GM23338 (cell line): ENCODE results near the gene PPID. TPM values are rescaled to one million over a fixed set of nuclear protein-coding genes. Genes with fewer than 3 reads are reported as not detected.

Source experiments
- ATAC-seq: fragments of 200-7000 bp; cut with Tn5 transposase; 3 replicates; pipeline ENCODE4 v1.9.1; 2020
- DNase-seq: peaks from one replicate; pipeline ENCODE4 v3.0.0-alpha.2; 2015; ENCODE audit warnings: low spot score
- H2AFZ ChIP-seq: fragments of 200-600 bp; sonication (generic); 2 replicates; pipeline ENCODE4 v1.8.0; 2016; ENCODE audit warnings: antibody characterized with exemption, mild to moderate bottlenecking, moderate library complexity
- H3F3A ChIP-seq: fragments of 200-600 bp; sonication (generic); replicated peaks from 2 replicates; pipeline ENCODE4 v1.8.0; 2017; ENCODE audit warnings: antibody characterized with exemption, mixed run types, low read depth
- H3K27ac ChIP-seq: fragments of 200-600 bp; sonication (generic); 2 replicates; pipeline ENCODE4 v1.6.1; 2016; ENCODE audit warnings: low read depth
- H3K27me3 ChIP-seq: fragments of 200-600 bp; sonication (generic); 2 replicates; pipeline ENCODE4 v1.8.0; 2016; ENCODE audit warnings: mild to moderate bottlenecking, mixed run types, moderate library complexity; ENCODE audit not compliant: insufficient read depth
- H3K36me3 ChIP-seq: fragments of 200-600 bp; sonication (generic); 2 replicates; pipeline ENCODE4 v1.8.0; 2016; ENCODE audit warnings: mild to moderate bottlenecking; ENCODE audit not compliant: insufficient read depth
- H3K4me1 ChIP-seq: fragments of 200-600 bp; sonication (generic); 2 replicates; pipeline ENCODE4 v1.8.0; 2016; ENCODE audit warnings: mild to moderate bottlenecking, moderate library complexity; ENCODE audit not compliant: insufficient read depth
- H3K4me2 ChIP-seq: fragments of 200-600 bp; sonication (generic); 2 replicates; pipeline ENCODE4 v1.7.1; 2017; ENCODE audit warnings: mixed run types
- H3K4me3 ChIP-seq: fragments of 200-600 bp; sonication (generic); 2 replicates; pipeline ENCODE4 v1.6.1; 2016; ENCODE audit warnings: mixed run types
- H3K79me2 ChIP-seq: fragments of 200-600 bp; sonication (generic); replicated peaks from 2 replicates; pipeline ENCODE4 v1.8.0; 2017; ENCODE audit warnings: mild to moderate bottlenecking; ENCODE audit not compliant: insufficient read depth
- H3K9me2 ChIP-seq: fragments of 200-600 bp; sonication (generic); 2 replicates; pipeline ENCODE4 v1.8.0; 2017; ENCODE audit not compliant: insufficient read depth
- H4K20me1 ChIP-seq: fragments of 200-600 bp; sonication (generic); replicated peaks from 2 replicates; pipeline ENCODE4 v1.8.0; 2017; ENCODE audit warnings: mild to moderate bottlenecking; ENCODE audit not compliant: insufficient read depth
- H3K27ac Mint-ChIP-seq: 2 replicates; pipeline ENCODE4 v1.8.0; 2020; ENCODE audit warnings: inconsistent platforms, mild to moderate bottlenecking, moderate library complexity, mixed read lengths
- H3K27me3 Mint-ChIP-seq: 3 replicates; pipeline ENCODE4 v1.8.0; 2022; ENCODE audit warnings: low read depth, mild to moderate bottlenecking, moderate library complexity, mixed read lengths, inconsistent platforms; ENCODE audit not compliant: insufficient read depth, poor library complexity
- H3K36me3 Mint-ChIP-seq: 3 replicates; pipeline ENCODE4 v1.8.0; 2021; ENCODE audit warnings: low read depth, mild to moderate bottlenecking, inconsistent platforms, moderate library complexity, mixed read lengths
- H3K4me1 Mint-ChIP-seq: 3 replicates; pipeline ENCODE4 v1.8.0; 2020; ENCODE audit warnings: mild to moderate bottlenecking, inconsistent platforms, mixed read lengths
- H3K4me3 Mint-ChIP-seq: 3 replicates; pipeline ENCODE4 v1.8.0; 2021; ENCODE audit warnings: moderate library complexity, mild to moderate bottlenecking, inconsistent platforms, mixed read lengths
- H3K9me3 Mint-ChIP-seq: 3 replicates; pipeline ENCODE4 v1.8.0; 2020; ENCODE audit warnings: moderate library complexity, mild to moderate bottlenecking, inconsistent platforms, mixed read lengths
- CREB1 ChIP-seq: fragments of 250-450 bp; sonication (Bioruptor Pico); IDR thresholded peaks from 2 replicates; pipeline ENCODE4 v1.5.0; 2020; ENCODE audit warnings: low read depth, mild to moderate bottlenecking, moderate library complexity
- JUNB ChIP-seq: IDR thresholded peaks from one replicate; pipeline ENCODE4 v1.6.1; 2016; ENCODE audit warnings: antibody characterized with exemption; ENCODE audit not compliant: unreplicated experiment
- NANOG ChIP-seq: IDR thresholded peaks from 2 replicates; pipeline ENCODE4 v1.6.1; 2016; ENCODE audit warnings: antibody characterized with exemption, borderline replicate concordance
- STAT1 ChIP-seq: IDR thresholded peaks from one replicate; pipeline ENCODE4 v1.6.1; 2016; ENCODE audit warnings: antibody characterized with exemption; ENCODE audit not compliant: unreplicated experiment
- ZNF114 ChIP-seq: fragments of 250-450 bp; sonication (Bioruptor Pico); IDR thresholded peaks from 2 replicates; pipeline ENCODE4 v1.5.0; 2020; ENCODE audit warnings: mild to moderate bottlenecking, moderate library complexity
- polyA plus RNA-seq: library from polyadenylated mRNA; unstranded; fragments of >200 nt; fragmentation: Nextera tagmentation; extraction: Ambion mirVana; gene quantifications from 2 replicates; pipeline ENCODE4 v1.2.1, GENCODE V29; 2016
- total RNA-seq: library from RNA; depleted of rRNA; stranded (reverse); fragments of >200 nt; shearing (Covaris generic); gene quantifications from 2 replicates; pipeline ENCODE4 v1.2.3, GENCODE V29; 2014
- TF ChIP-seq, protein P1 (sequence below), 2 experiments: fragments of 200-600 bp in 1 of 2; sonication (generic) in 1 of 2; conservative IDR thresholded peaks; 2 replicates each; pipeline versions ENCODE4 v1.5.1 to v1.6.1; 2016 to 2017; ENCODE audit warnings: antibody characterized with exemption in 2 of 2, low read depth in 2 of 2, mild to moderate bottlenecking in 2 of 2, moderate library complexity in 1 of 2
- TF ChIP-seq, protein P2 (sequence below): IDR thresholded peaks from 2 replicates; pipeline ENCODE4 v1.6.1; 2016; ENCODE audit warnings: antibody characterized with exemption
- TF ChIP-seq, protein P3 (sequence below): IDR thresholded peaks from one replicate; pipeline ENCODE4 v1.6.1; 2018; ENCODE audit warnings: antibody characterized with exemption; ENCODE audit not compliant: unreplicated experiment

PPID gene
- total and polyA plus RNA-seq, 2 experiments from 2014 or later: 56.6 to 66.2 TPM

DNA sequence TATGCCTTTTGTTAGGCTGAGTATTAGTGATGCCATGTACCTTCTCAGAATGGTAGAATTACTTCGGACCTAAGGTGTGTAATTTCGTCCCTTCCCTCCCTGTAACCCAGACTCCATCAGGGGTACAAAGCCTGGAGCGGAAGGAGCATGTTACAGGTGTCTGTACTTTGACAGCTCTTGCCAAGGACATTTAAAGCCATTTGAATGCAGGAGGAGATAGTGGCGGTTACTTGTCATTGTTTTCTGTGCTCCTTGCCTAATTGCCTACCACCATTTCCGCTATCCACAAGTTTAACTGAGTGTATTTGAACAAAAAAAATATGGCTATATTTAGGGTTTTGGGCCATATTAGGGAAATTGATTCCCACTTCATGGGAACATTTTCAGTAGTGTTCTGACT is 47.5 kb upstream of the PPID start:
- no peaks in the 10 kb centered on the region; the same call in 2 of the 3 replicates for H3K9me3 Mint-ChIP-seq
- Histone ChIP-seq H3K79me2 (peaks cover 60% of the 10 kb centered on the region), H3K4me3 (no peak overlapping the region), H4K20me1 (peaks cover 10% of the 10 kb centered on the region; the same call in 1 of the 2 replicates), H3K27me3 (peaks cover 20% of the 10 kb centered on the region), H3K4me2 (no peak overlapping the region), H3K36me3 (no peaks in the 10 kb centered on the region), H3K4me1 (peaks cover 17% of the 10 kb centered on the region), H3K9me2 (no peaks in the 10 kb centered on the region), H3K27ac (no peak overlapping the region), H2AFZ (no peak overlapping the region), H3F3A (peaks cover 3% of the 10 kb centered on the region; the same call in 1 of the 2 replicates)
- peak overlapping the region; percentile 98; the same call in 2 of the 3 replicates for H3K4me3 Mint-ChIP-seq
- TF ChIP-seq STAT1: no peak
- TF ChIP-seq JUNB: no peak
- TF ChIP-seq, protein P1, sequence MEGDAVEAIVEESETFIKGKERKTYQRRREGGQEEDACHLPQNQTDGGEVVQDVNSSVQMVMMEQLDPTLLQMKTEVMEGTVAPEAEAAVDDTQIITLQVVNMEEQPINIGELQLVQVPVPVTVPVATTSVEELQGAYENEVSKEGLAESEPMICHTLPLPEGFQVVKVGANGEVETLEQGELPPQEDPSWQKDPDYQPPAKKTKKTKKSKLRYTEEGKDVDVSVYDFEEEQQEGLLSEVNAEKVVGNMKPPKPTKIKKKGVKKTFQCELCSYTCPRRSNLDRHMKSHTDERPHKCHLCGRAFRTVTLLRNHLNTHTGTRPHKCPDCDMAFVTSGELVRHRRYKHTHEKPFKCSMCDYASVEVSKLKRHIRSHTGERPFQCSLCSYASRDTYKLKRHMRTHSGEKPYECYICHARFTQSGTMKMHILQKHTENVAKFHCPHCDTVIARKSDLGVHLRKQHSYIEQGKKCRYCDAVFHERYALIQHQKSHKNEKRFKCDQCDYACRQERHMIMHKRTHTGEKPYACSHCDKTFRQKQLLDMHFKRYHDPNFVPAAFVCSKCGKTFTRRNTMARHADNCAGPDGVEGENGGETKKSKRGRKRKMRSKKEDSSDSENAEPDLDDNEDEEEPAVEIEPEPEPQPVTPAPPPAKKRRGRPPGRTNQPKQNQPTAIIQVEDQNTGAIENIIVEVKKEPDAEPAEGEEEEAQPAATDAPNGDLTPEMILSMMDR (conservative IDR thresholded peaks at IDR 0.05; ENCODE audit: low read depth in 2 of 2): no peak
- TF ChIP-seq, protein P2, sequence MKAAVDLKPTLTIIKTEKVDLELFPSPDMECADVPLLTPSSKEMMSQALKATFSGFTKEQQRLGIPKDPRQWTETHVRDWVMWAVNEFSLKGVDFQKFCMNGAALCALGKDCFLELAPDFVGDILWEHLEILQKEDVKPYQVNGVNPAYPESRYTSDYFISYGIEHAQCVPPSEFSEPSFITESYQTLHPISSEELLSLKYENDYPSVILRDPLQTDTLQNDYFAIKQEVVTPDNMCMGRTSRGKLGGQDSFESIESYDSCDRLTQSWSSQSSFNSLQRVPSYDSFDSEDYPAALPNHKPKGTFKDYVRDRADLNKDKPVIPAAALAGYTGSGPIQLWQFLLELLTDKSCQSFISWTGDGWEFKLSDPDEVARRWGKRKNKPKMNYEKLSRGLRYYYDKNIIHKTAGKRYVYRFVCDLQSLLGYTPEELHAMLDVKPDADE: no peak
- no peak for TF ChIP-seq NANOG
- DNase-seq (no peak), ATAC-seq (no peak)
- H3K27me3 Mint-ChIP-seq: peaks cover 9% of the 10 kb centered on the region
- no peak overlapping the region for H3K27ac Mint-ChIP-seq
- H3K36me3 Mint-ChIP-seq: no peaks in the 10 kb centered on the region
- peaks cover 34% of the 10 kb centered on the region for H3K4me1 Mint-ChIP-seq

DNA sequence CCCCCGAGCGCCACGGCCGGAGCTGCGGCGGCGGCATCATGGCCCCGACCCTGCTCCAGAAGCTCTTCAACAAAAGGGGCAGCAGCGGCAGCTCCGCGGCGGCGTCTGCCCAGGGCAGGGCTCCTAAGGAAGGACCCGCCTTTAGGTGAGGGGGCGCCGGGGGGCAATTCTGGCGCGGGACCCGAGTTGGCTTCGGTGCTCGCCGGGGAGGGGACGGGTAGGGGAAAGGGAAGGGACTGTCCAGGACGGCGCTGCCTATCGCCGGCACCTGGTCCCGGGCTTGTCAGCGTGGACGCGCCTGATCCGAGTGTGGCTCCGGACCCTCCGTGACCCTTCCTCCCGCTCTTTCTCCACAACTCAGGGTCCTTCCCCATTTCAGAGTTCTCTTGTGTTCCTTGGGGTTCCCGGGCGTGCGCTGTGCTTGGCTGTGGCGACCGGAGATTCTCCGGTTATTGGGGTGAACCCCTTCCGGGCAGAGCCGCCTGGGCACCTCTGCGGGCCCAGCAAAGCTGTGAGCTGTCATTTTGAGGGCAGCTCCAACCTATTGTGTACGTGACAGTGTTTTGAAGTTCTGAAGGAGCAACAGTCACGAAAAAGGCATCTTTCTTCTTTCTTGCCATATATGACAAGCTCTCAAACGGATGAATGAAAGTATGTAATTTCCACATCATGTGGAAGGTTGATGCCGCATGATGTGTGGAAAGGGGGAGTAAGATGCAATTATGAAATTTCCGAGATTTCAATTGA is 46.2 kb upstream of the PPID start:
- Mint-ChIP-seq H3K4me3 (peak overlapping the region; percentile 98), H3K36me3 (no peaks in the 10 kb centered on the region), H3K27me3 (peaks cover 9% of the 10 kb centered on the region), H3K27ac (no peak overlapping the region), H3K9me3 (no peaks in the 10 kb centered on the region; the same call in 2 of the 3 replicates), H3K4me1 (peaks cover 26% of the 10 kb centered on the region)
- no peaks in the 10 kb centered on the region for H3K9me2 ChIP-seq
- H3K27me3 ChIP-seq: peaks cover 20% of the 10 kb centered on the region
- no peaks in the 10 kb centered on the region for H3K36me3 ChIP-seq
- H4K20me1 ChIP-seq: peaks cover 10% of the 10 kb centered on the region; the same call in 1 of the 2 replicates
- H3K79me2 ChIP-seq: peaks cover 48% of the 10 kb centered on the region
- DNase-seq (peak; percentile 54), ATAC-seq (peak; percentile 61)
- peak overlapping the region; percentile 94 for H3K4me2 ChIP-seq
- no peak overlapping the region for H3K27ac ChIP-seq
- H3F3A ChIP-seq: peaks cover 3% of the 10 kb centered on the region; the same call in 1 of the 2 replicates
- peak overlapping the region; percentile 97 for H2AFZ ChIP-seq
- peaks cover 17% of the 10 kb centered on the region for H3K4me1 ChIP-seq
- peak overlapping the region; percentile 92 for H3K4me3 ChIP-seq
- TF ChIP-seq, protein P3, sequence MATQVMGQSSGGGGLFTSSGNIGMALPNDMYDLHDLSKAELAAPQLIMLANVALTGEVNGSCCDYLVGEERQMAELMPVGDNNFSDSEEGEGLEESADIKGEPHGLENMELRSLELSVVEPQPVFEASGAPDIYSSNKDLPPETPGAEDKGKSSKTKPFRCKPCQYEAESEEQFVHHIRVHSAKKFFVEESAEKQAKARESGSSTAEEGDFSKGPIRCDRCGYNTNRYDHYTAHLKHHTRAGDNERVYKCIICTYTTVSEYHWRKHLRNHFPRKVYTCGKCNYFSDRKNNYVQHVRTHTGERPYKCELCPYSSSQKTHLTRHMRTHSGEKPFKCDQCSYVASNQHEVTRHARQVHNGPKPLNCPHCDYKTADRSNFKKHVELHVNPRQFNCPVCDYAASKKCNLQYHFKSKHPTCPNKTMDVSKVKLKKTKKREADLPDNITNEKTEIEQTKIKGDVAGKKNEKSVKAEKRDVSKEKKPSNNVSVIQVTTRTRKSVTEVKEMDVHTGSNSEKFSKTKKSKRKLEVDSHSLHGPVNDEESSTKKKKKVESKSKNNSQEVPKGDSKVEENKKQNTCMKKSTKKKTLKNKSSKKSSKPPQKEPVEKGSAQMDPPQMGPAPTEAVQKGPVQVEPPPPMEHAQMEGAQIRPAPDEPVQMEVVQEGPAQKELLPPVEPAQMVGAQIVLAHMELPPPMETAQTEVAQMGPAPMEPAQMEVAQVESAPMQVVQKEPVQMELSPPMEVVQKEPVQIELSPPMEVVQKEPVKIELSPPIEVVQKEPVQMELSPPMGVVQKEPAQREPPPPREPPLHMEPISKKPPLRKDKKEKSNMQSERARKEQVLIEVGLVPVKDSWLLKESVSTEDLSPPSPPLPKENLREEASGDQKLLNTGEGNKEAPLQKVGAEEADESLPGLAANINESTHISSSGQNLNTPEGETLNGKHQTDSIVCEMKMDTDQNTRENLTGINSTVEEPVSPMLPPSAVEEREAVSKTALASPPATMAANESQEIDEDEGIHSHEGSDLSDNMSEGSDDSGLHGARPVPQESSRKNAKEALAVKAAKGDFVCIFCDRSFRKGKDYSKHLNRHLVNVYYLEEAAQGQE: no peak
- TF ChIP-seq ZNF114 (CRISPR knock-in tag) (no peak), NANOG (no peak), CREB1 (CRISPR knock-in tag) (no peak)
